Measurements from ENCODE around the gene FLT4. TPM values are rescaled to one million over a fixed set of nuclear protein-coding genes. Genes with fewer than 3 reads are reported as not detected.

FLT4 gene
- total and polyA plus RNA-seq, 9 of the 15 experiments (the other 6 are each of a cell fraction or from before 2014, with no cell fraction given) = 0.01 to 0.42 (median 0.14) TPM; not detected in 2

- TF ChIP-seq TFAP4 (CRISPR knock-in tag; IDR thresholded peaks at IDR 0.05; ENCODE audit: borderline replicate concordance) (peak; percentile 54; the same call in 1 of the 2 replicates), FOXP1 (CRISPR knock-in tag; IDR thresholded peaks at IDR 0.05) (no peak), TAF7 (tag; IDR thresholded peaks at IDR 0.05) (no peak), ZNF41 (CRISPR knock-in tag; conservative IDR thresholded peaks at IDR 0.05) (no peak), ZNF586 (CRISPR knock-in tag; conservative IDR thresholded peaks at IDR 0.05) (no peak), ZNF324 (CRISPR knock-in tag; IDR thresholded peaks at IDR 0.05) (no peak), MECOM (CRISPR knock-in tag; IDR thresholded peaks at IDR 0.05) (no peak), ZNF76 (CRISPR knock-in tag; IDR thresholded peaks at IDR 0.05; ENCODE audit: borderline replicate concordance) (no peak), CBFA2T3 (IDR thresholded peaks at IDR 0.05) (peak; percentile 62), TAL1 (IDR thresholded peaks at IDR 0.05) (peak; percentile 27; the same call in 1 of the 2 replicates), ZNF655 (CRISPR knock-in tag; IDR thresholded peaks at IDR 0.05) (no peak), POLR2A (conservative IDR thresholded peaks at IDR 0.05) (no peak), COPS2 (conservative IDR thresholded peaks at IDR 0.05) (no peak), ADNP (tag; IDR thresholded peaks at IDR 0.05) (no peak), HNRNPL (IDR thresholded peaks at IDR 0.05; ENCODE audit: low read depth, low read length) (no peak), ZNF124 (CRISPR knock-in tag; IDR thresholded peaks at IDR 0.05) (no peak)
- TF ChIP-seq, protein P1, sequence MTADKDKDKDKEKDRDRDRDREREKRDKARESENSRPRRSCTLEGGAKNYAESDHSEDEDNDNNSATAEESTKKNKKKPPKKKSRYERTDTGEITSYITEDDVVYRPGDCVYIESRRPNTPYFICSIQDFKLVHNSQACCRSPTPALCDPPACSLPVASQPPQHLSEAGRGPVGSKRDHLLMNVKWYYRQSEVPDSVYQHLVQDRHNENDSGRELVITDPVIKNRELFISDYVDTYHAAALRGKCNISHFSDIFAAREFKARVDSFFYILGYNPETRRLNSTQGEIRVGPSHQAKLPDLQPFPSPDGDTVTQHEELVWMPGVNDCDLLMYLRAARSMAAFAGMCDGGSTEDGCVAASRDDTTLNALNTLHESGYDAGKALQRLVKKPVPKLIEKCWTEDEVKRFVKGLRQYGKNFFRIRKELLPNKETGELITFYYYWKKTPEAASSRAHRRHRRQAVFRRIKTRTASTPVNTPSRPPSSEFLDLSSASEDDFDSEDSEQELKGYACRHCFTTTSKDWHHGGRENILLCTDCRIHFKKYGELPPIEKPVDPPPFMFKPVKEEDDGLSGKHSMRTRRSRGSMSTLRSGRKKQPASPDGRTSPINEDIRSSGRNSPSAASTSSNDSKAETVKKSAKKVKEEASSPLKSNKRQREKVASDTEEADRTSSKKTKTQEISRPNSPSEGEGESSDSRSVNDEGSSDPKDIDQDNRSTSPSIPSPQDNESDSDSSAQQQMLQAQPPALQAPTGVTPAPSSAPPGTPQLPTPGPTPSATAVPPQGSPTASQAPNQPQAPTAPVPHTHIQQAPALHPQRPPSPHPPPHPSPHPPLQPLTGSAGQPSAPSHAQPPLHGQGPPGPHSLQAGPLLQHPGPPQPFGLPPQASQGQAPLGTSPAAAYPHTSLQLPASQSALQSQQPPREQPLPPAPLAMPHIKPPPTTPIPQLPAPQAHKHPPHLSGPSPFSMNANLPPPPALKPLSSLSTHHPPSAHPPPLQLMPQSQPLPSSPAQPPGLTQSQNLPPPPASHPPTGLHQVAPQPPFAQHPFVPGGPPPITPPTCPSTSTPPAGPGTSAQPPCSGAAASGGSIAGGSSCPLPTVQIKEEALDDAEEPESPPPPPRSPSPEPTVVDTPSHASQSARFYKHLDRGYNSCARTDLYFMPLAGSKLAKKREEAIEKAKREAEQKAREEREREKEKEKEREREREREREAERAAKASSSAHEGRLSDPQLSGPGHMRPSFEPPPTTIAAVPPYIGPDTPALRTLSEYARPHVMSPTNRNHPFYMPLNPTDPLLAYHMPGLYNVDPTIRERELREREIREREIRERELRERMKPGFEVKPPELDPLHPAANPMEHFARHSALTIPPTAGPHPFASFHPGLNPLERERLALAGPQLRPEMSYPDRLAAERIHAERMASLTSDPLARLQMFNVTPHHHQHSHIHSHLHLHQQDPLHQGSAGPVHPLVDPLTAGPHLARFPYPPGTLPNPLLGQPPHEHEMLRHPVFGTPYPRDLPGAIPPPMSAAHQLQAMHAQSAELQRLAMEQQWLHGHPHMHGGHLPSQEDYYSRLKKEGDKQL (CRISPR knock-in tag; IDR thresholded peaks at IDR 0.05; ENCODE audit: borderline replicate concordance) = no peak
- TF ChIP-seq, protein P2, sequence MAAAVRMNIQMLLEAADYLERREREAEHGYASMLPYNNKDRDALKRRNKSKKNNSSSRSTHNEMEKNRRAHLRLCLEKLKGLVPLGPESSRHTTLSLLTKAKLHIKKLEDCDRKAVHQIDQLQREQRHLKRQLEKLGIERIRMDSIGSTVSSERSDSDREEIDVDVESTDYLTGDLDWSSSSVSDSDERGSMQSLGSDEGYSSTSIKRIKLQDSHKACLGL (CRISPR knock-in tag; IDR thresholded peaks at IDR 0.05; ENCODE audit: borderline replicate concordance, poor library complexity, severe bottlenecking) = no peak
- TF ChIP-seq, protein P3, sequence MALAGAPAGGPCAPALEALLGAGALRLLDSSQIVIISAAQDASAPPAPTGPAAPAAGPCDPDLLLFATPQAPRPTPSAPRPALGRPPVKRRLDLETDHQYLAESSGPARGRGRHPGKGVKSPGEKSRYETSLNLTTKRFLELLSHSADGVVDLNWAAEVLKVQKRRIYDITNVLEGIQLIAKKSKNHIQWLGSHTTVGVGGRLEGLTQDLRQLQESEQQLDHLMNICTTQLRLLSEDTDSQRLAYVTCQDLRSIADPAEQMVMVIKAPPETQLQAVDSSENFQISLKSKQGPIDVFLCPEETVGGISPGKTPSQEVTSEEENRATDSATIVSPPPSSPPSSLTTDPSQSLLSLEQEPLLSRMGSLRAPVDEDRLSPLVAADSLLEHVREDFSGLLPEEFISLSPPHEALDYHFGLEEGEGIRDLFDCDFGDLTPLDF (CRISPR knock-in tag; IDR thresholded peaks at IDR 0.05) = no peak
These were observed 3.9 kb downstream of the FLT4 start (continued) for GRCh38 chr5:180645274-180646204.
